Transverse colon (tissue), 4 donors: ENCODE results near the gene TTC23. TPM values are rescaled to one million over a fixed set of nuclear protein-coding genes. Genes with fewer than 3 reads are reported as not detected.

Experiments
- DNase-seq: peaks from one replicate; pipeline ENCODE4 v3.0.0-alpha.2; 2019
- H3K27ac ChIP-seq, 4 donors: fragments of 200-600 bp; sonication (generic); 2 replicates each; pipeline ENCODE4 v1.5.1; 2016 to 2018; ENCODE audit warnings: inconsistent platforms in 4 of 4
- H3K27me3 ChIP-seq: fragments of 200-600 bp; sonication (generic); 2 replicates; pipeline ENCODE4 v1.5.1; 2017; ENCODE audit warnings: inconsistent platforms
- H3K36me3 ChIP-seq, 4 donors: fragments of 200-600 bp; sonication (generic); 2 replicates each; pipeline ENCODE4 v1.5.1; 2017 to 2019; ENCODE audit warnings: inconsistent platforms in 4 of 4
- H3K4me1 ChIP-seq, 4 donors: fragments of 200-600 bp; sonication (generic); 2 replicates each; pipeline ENCODE4 v1.5.1; 2017 to 2020; ENCODE audit warnings: inconsistent platforms in 4 of 4
- H3K4me3 ChIP-seq, 4 donors: fragments of 200-600 bp; sonication (generic); 1 replicate in 1 of 4; 2 replicates in 3 of 4; pipeline versions ENCODE4 v1.5.1 to v1.6.1; 2017 to 2019; ENCODE audit warnings: inconsistent platforms in 4 of 4
- H3K9me3 ChIP-seq, 2 donors: fragments of 200-600 bp; sonication (generic); 2 replicates each; pipeline ENCODE4 v1.5.1; 2017 to 2019; ENCODE audit warnings: inconsistent platforms in 2 of 2
- EP300 ChIP-seq: sonication (generic); formaldehyde crosslinking; IDR thresholded peaks from one replicate; pipeline ENCODE4 v1.6.1; 2017; ENCODE audit warnings: antibody characterized with exemption, low read depth
- POLR2A ChIP-seq: fragments of 450-650 bp; IDR thresholded peaks from one replicate; pipeline ENCODE4 v1.6.1; 2016; ENCODE audit warnings: antibody characterized with exemption, mild to moderate bottlenecking, moderate library complexity
- POLR2AphosphoS5 ChIP-seq, 3 donors: sonication (generic); formaldehyde crosslinking; IDR thresholded peaks; one replicate each; pipeline ENCODE4 v1.6.1; 2016; ENCODE audit warnings: antibody characterized with exemption in 3 of 3
- WGBS, 2 donors: methylation state at CpG; one replicate each; pipeline ENCODE4 v1.1.5; 2018; ENCODE audit warnings: low coverage in 1 of 2; 5-methylcytosine and 5-hydroxymethylcytosine counted together
- in situ Hi-C, 4 donors: fragments of 200-750 bp; cut with MboI; loops; one replicate each; pipeline versions ENCODE4 v1.15.0 to v1.15.1; 2017; ENCODE audit warnings: low sequenced_read_pairs in 3 of 4, low pct_ligation_motif_present in 1 of 4, low pct_unique_long_range_greater_than_20kb in 1 of 4
- intact Hi-C: fragments of 100-400 bp; cut with DNase I; formaldehyde crosslinking; loops from one replicate; pipeline ENCODE4 v1.15.1; 2023; ENCODE audit warnings: low total_unique reads
- total RNA-seq, 4 donors: library from RNA; depleted of rRNA; stranded (reverse); fragments of >200 nt; gene quantifications; one replicate each; pipeline ENCODE4 v1.1.0, GENCODE V29; 2016
- TF ChIP-seq, protein P1 (sequence below), 5 experiments: fragments of 200-600 bp in 3 of 5; fragments of 450-650 bp in 2 of 5; sonication (generic) in 3 of 5; IDR thresholded peaks; 1 replicate in 2 of 5; 2 replicates in 3 of 5; pipeline ENCODE4 v1.5.1; 2016 to 2017; ENCODE audit warnings: antibody characterized with exemption in 5 of 5, inconsistent platforms in 3 of 5, mild to moderate bottlenecking in 2 of 5, moderate library complexity in 1 of 5

Gene TTC23
- total RNA-seq, 4 donors from 2014 or later, result 7.8 to 23.5 (median 12.5) TPM

DNA sequence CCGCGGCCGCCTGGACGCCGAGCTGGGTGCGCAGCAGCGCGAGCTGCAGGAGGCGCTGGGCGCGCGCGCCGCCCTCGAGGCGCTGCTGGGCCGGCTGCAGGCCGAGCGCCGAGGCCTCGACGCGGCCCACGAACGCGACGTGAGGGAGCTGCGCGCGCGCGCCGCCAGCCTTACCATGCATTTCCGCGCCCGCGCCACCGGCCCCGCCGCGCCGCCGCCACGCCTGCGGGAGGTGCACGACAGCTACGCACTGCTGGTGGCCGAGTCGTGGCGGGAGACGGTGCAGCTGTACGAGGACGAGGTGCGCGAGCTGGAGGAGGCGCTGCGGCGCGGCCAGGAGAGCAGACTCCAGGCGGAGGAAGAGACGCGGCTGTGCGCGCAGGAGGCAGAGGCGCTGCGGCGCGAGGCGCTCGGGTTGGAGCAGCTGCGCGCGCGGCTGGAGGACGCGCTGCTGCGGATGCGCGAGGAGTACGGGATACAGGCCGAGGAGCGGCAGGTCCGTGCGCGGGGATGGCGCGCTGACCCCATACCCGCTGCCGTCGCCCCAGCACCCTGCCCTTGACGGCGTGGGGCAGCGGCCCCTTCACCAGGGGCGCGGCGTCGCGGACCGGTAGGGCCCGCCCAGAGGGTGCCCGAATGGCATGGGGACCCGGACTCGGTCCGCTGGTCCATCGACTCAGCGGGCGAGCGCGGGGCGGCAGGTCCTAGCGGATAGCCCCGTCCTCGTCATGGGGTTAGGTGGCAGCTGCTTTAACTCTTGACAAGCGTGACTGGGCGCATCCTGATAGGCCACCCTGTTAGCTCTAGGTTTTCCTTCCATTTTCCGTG lies 143.7 kb downstream of the TTC23 start:
- WGBS, 2 donors, result 1% methylated on average over 52 of the region's 116 CpGs; no CpG with 5 or more reads in 1 of the 2 donors
- Histone ChIP-seq H3K9me3 (no peaks in the 10 kb centered on the region), H3K36me3 (no peaks in the 10 kb centered on the region), H3K4me3 (peak overlapping the region; percentile 50 to 63 (median 56)), H3K27ac (peak overlapping the region; percentile 86 to 92 (median 90)), H3K4me1 (peaks cover 0 to 13% (median 6%) of the 10 kb centered on the region in 4 donors), H3K27me3 (peaks cover 48% of the 10 kb centered on the region)
- intact Hi-C loops, result loop anchor here (2.0 to 5.0 kb wide), 2 partner anchors 67 to 107 kb away; no protein-coding TSS in a partner anchor
- TF ChIP-seq POLR2A, result no peak
- TF ChIP-seq POLR2AphosphoS5 (IDR thresholded peaks at IDR 0.05), result peak in 2 of 3 donors; percentile 16 to 37
- in situ Hi-C loops, result loop anchor here in 1 of 4 donors (10.0 kb wide), 1 partner anchor 99 kb away; no protein-coding TSS in a partner anchor
- peak; percentile 37 for DNase-seq

DNA sequence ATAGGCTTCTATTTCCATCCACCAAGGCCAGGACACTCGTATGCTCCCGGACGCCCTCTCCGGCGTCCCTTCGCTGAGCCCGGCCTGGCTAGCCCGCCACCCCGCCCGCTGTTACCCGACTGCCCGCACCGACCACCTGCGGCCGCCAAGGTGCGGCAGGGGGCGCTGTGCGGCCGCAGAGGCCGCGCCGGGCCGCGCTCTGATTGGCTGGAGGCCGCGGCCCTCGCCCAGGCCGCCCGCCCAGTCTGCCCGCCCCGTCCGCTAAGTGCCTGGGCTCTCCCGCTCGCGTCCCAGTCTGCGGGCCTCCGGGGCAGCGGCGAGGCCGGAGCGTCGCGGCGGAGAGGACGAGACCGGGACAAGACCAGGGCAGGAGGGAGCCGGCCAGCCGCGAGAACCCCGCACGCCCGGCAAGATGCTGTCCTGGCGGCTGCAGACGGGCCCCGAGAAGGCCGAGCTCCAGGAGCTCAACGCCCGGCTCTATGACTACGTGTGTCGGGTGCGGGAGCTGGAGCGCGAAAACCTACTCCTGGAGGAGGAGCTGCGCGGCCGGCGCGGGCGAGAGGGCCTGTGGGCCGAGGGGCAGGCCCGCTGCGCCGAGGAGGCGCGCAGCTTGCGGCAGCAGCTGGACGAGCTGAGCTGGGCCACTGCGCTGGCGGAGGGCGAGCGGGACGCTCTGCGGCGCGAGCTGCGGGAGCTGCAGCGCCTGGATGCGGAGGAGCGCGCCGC lies 144.4 kb downstream of the TTC23 start, which contains the start of gene SYNM:
Gene SYNM, plus strand, starts transcription at position 293 of the 726 bp plus-strand sequence. Its CDS starts 120 bp downstream, at position 413.
- TF ChIP-seq POLR2A, result peak; percentile 59
- peak; percentile 91 to 97 (median 95) for TF ChIP-seq POLR2AphosphoS5 (IDR thresholded peaks at IDR 0.05)
- TF ChIP-seq, protein P1, sequence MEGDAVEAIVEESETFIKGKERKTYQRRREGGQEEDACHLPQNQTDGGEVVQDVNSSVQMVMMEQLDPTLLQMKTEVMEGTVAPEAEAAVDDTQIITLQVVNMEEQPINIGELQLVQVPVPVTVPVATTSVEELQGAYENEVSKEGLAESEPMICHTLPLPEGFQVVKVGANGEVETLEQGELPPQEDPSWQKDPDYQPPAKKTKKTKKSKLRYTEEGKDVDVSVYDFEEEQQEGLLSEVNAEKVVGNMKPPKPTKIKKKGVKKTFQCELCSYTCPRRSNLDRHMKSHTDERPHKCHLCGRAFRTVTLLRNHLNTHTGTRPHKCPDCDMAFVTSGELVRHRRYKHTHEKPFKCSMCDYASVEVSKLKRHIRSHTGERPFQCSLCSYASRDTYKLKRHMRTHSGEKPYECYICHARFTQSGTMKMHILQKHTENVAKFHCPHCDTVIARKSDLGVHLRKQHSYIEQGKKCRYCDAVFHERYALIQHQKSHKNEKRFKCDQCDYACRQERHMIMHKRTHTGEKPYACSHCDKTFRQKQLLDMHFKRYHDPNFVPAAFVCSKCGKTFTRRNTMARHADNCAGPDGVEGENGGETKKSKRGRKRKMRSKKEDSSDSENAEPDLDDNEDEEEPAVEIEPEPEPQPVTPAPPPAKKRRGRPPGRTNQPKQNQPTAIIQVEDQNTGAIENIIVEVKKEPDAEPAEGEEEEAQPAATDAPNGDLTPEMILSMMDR (IDR thresholded peaks at IDR 0.05), result peak; percentile 39 to 79 (median 64)
- TF ChIP-seq EP300, result no peak
- 1% methylated on average over 56 of the region's 91 CpGs; no CpG with 5 or more reads in 1 of the 2 donors for WGBS, 2 donors
- Histone ChIP-seq H3K4me3 (peak within 1 kb of the TSS; percentile 50 to 63 (median 56)), H3K4me1 (peaks cover 0 to 17% (median 12%) of the 10 kb centered on the region in 4 donors), H3K27me3 (peaks cover 56% of the 10 kb centered on the region), H3K36me3 (no peaks in the 10 kb centered on the region), H3K27ac (peak within 1 kb of the TSS; percentile 86 to 92 (median 90)), H3K9me3 (no peaks in the 10 kb centered on the region)
- intact Hi-C loops (loop anchor here (2.0 to 5.0 kb wide), 2 partner anchors 67 to 108 kb away; no protein-coding TSS in a partner anchor), in situ Hi-C loops (loop anchor here in 3 of 4 donors (5.0 to 10.0 kb wide), 2 partner anchors 100 to 107 kb away; no protein-coding TSS in a partner anchor)
- DNase-seq, result peak; percentile 72

DNA sequence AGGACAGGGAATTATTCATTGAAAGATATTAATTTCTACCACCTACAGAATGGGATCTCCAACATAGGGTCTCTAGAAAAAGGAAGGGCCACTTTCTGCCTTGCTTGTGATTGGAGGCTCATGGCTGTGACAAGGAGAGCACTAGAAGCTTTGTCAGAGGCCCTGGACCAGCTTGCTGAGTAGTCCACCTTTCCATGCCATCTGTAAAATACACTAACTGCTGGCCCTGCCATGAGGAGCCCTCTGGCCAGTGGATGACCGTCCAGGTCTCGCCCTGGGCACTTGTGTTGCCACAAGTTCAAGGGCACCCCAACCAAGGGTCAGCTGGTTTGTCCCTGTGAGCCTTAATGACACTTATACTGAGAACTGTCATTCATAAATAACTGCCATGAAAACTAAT lies 146.1 kb downstream of the TTC23 start:
- WGBS, 2 donors, result 79% methylated on average over 2 of the region's 2 CpGs; no CpG with 5 or more reads in 1 of the 2 donors

More for the DNA sequence above, 146.1 kb downstream of the TTC23 start:
- in situ Hi-C loops, result loop anchor here in 3 of 4 donors (5.0 to 10.0 kb wide), 2 partner anchors 102 to 109 kb away; no protein-coding TSS in a partner anchor
- H3K4me3 ChIP-seq, result no peak overlapping the region
- H3K4me1 ChIP-seq, result peaks cover 0 to 17% (median 12%) of the 10 kb centered on the region in 4 donors
- intact Hi-C loops, result no loop called here
- no peak overlapping the region for H3K27ac ChIP-seq
- H3K36me3 ChIP-seq, result no peaks in the 10 kb centered on the region
- TF ChIP-seq POLR2A (no peak), POLR2AphosphoS5 (IDR thresholded peaks at IDR 0.05) (no peak), EP300 (no peak)
- TF ChIP-seq, protein P1 (IDR thresholded peaks at IDR 0.05), result no peak
- DNase-seq, result no peak
- peaks cover 64% of the 10 kb centered on the region for H3K27me3 ChIP-seq
- H3K9me3 ChIP-seq, result no peaks in the 10 kb centered on the region
